H1 (cell line): ENCODE results near the gene ARNT2. TPM values are rescaled to one million over a fixed set of nuclear protein-coding genes. Genes with fewer than 3 reads are reported as not detected.

Experiments
- CTCF ChIA-PET: fragments of 300-600 bp; sonication (Branson Sonifier 250); formaldehyde crosslinking; loops from one replicate; lab custom pipeline; 2021; ENCODE audit not compliant: partially characterized antibody; lab: Charles Lee
- POLR2A ChIA-PET: fragments of 300-600 bp; sonication (Branson Sonifier 250); formaldehyde crosslinking; loops from one replicate; lab custom pipeline; 2021; ENCODE audit warnings: inconsistent platforms; ENCODE audit not compliant: partially characterized antibody; lab: Charles Lee
- DNase-seq, 2 experiments: peaks; one replicate each; pipeline versions ENCODE4 v3.0.0 to v3.0.0-alpha.2; 2010 to 2022; ENCODE audit warnings: low spot score in 2 of 2, low read depth in 1 of 2, mixed read lengths in 1 of 2
- FAIRE-seq: peaks from 2 replicates; lab custom pipeline; 2011; peaks lifted over from hg19 to GRCh38; lab: Jason Lieb, UNC
- H2AFZ ChIP-seq: 2 replicates; pipeline ENCODE4 v1.8.1; 2012; ENCODE audit warnings: low read length, inconsistent platforms
- H2AK5ac ChIP-seq: 2 replicates; pipeline ENCODE4 v1.6.1; 2013; ENCODE audit warnings: low read depth, low read length
- H2BK120ac ChIP-seq: replicated peaks from 2 replicates; pipeline ENCODE3; 2013; ENCODE audit warnings: low read depth, low read length, inconsistent platforms
- H2BK12ac ChIP-seq: 2 replicates; pipeline ENCODE4 v1.6.1; 2013; ENCODE audit warnings: low read depth, low read length
- H2BK15ac ChIP-seq: 2 replicates; pipeline ENCODE4 v1.6.1; 2013; ENCODE audit warnings: low read length
- H2BK20ac ChIP-seq: 2 replicates; pipeline ENCODE4 v1.6.1; 2013; ENCODE audit warnings: low read length
- H2BK5ac ChIP-seq: 2 replicates; pipeline ENCODE4 v1.6.1; 2013; ENCODE audit warnings: low read depth, low read length
- H3K14ac ChIP-seq: 2 replicates; pipeline ENCODE4 v1.6.1; 2013; ENCODE audit warnings: inconsistent platforms; ENCODE audit not compliant: insufficient read length
- H3K18ac ChIP-seq: 2 replicates; pipeline ENCODE4 v1.6.1; 2013; ENCODE audit warnings: low read length; ENCODE audit errors: extremely low read depth
- H3K23ac ChIP-seq: 2 replicates; pipeline ENCODE4 v1.6.1; 2013; ENCODE audit warnings: inconsistent platforms; ENCODE audit not compliant: insufficient read length
- H3K23me2 ChIP-seq: 2 replicates; pipeline ENCODE4 v1.6.1; 2013; ENCODE audit warnings: low read depth, low read length
- H3K27ac ChIP-seq: 2 replicates; pipeline ENCODE4 v1.6.1; 2011; ENCODE audit warnings: low read depth, low read length, inconsistent platforms
- H3K27me3 ChIP-seq, 4 experiments: replicated peaks in 1 of 4; 1 replicate in 1 of 4; 2 replicates in 3 of 4; pipeline versions ENCODE4 v1.6.1 to v1.8.1; 2011 to 2013; ENCODE audit warnings: low read length in 3 of 4, mild to moderate bottlenecking in 3 of 4, inconsistent platforms in 2 of 4, mixed read lengths in 2 of 4, moderate library complexity in 1 of 4; ENCODE audit not compliant: control insufficient read depth in 3 of 4, insufficient read depth in 3 of 4; ENCODE audit errors: extremely low read depth in 1 of 4
- H3K36me3 ChIP-seq, 4 experiments: 2 replicates each; pipeline versions ENCODE4 v1.6.1 to v1.8.1; 2011 to 2013; ENCODE audit warnings: mild to moderate bottlenecking in 4 of 4, low read length in 3 of 4, moderate library complexity in 2 of 4, control low read depth in 1 of 4, inconsistent platforms in 1 of 4; ENCODE audit not compliant: insufficient read depth in 4 of 4, control insufficient read depth in 2 of 4
- H3K4ac ChIP-seq: replicated peaks from 2 replicates; pipeline ENCODE3; 2013; ENCODE audit warnings: low read length, low read depth, mixed read lengths, inconsistent platforms; ENCODE audit not compliant: insufficient read length
- H3K4me1 ChIP-seq, 4 experiments: replicated peaks in 1 of 4; 1 replicate in 1 of 4; 2 replicates in 3 of 4; pipeline versions ENCODE4 v1.6.1 to v1.8.1; 2011 to 2013; ENCODE audit warnings: low read length in 3 of 4, inconsistent platforms in 2 of 4, mixed read lengths in 1 of 4; ENCODE audit not compliant: insufficient read depth in 4 of 4, control insufficient read depth in 3 of 4
- H3K4me2 ChIP-seq, 2 experiments: 2 replicates each; pipeline versions ENCODE4 v1.6.1 to v1.8.1; 2011 to 2013; ENCODE audit warnings: low read depth in 2 of 2, low read length in 2 of 2, control low read depth in 1 of 2, inconsistent platforms in 1 of 2, mild to moderate bottlenecking in 1 of 2; ENCODE audit not compliant: insufficient read depth in 1 of 2
- H3K4me3 ChIP-seq, 4 experiments: fragments of 200-600, 300-600 bp in 1 of 4; sonication (generic), shearing (Covaris generic), sonication (Bioruptor Twin) in 1 of 4; 2 replicates each; pipeline versions ENCODE4 v1.5.1 to v1.8.1; 2011 to 2016; ENCODE audit warnings: low read length in 4 of 4, low read depth in 3 of 4, control low read depth in 2 of 4, inconsistent platforms in 2 of 4, mild to moderate bottlenecking in 2 of 4, mixed read lengths in 1 of 4, moderate library complexity in 1 of 4; ENCODE audit not compliant: insufficient read depth in 2 of 4; ENCODE audit errors: extremely low read depth in 1 of 4
- H3K56ac ChIP-seq: replicated peaks from 2 replicates; pipeline ENCODE3; 2013; ENCODE audit warnings: low read depth, mild to moderate bottlenecking, mixed read lengths, low read length, inconsistent platforms; ENCODE audit not compliant: insufficient read length
- H3K79me1 ChIP-seq: 2 replicates; pipeline ENCODE4 v1.6.1; 2013; ENCODE audit warnings: low read depth, low read length, control low read depth
- H3K79me2 ChIP-seq, 2 experiments: 2 replicates each; pipeline versions ENCODE4 v1.6.1 to v1.8.1; 2012 to 2013; ENCODE audit warnings: low read length in 2 of 2, mild to moderate bottlenecking in 2 of 2, inconsistent platforms in 1 of 2; ENCODE audit not compliant: insufficient read depth in 2 of 2, control insufficient read depth in 1 of 2
- H3K9ac ChIP-seq, 4 experiments: replicated peaks in 1 of 4; 1 replicate in 1 of 4; 2 replicates in 3 of 4; pipeline versions ENCODE4 v1.6.1 to v1.8.1; 2011 to 2013; ENCODE audit warnings: low read depth in 3 of 4, low read length in 3 of 4, control low read depth in 2 of 4, mild to moderate bottlenecking in 2 of 4, moderate library complexity in 2 of 4, inconsistent platforms in 1 of 4; ENCODE audit errors: extremely low read depth in 1 of 4
- H3K9me3 ChIP-seq, 2 experiments: 2 replicates each; pipeline versions ENCODE4 v1.6.1 to v1.8.1; 2012 to 2013; ENCODE audit warnings: mild to moderate bottlenecking in 2 of 2, moderate library complexity in 2 of 2, control low read depth in 1 of 2, inconsistent platforms in 1 of 2, low read depth in 1 of 2, low read length in 1 of 2, mixed read lengths in 1 of 2; ENCODE audit not compliant: insufficient read depth in 2 of 2
- H4K20me1 ChIP-seq, 2 experiments: replicated peaks in 1 of 2; 2 replicates each; pipeline versions ENCODE3 to v1.8.1; 2011 to 2013; ENCODE audit warnings: inconsistent platforms in 2 of 2, low read length in 2 of 2, mild to moderate bottlenecking in 1 of 2; ENCODE audit not compliant: insufficient read depth in 2 of 2, control insufficient read depth in 1 of 2
- H4K5ac ChIP-seq: 2 replicates; pipeline ENCODE4 v1.6.1; 2013; ENCODE audit warnings: low read length, low read depth, mixed read lengths, inconsistent platforms; ENCODE audit not compliant: insufficient read length
- H4K8ac ChIP-seq: 2 replicates; pipeline ENCODE4 v1.8.0; 2013; ENCODE audit warnings: mild to moderate bottlenecking, moderate library complexity, low read length, inconsistent platforms; ENCODE audit not compliant: insufficient read depth; ENCODE audit errors: extremely low read depth
- H4K91ac ChIP-seq: replicated peaks from 2 replicates; pipeline ENCODE3; 2013; ENCODE audit warnings: low read length, mixed read lengths, inconsistent platforms; ENCODE audit not compliant: insufficient read length
- ASH2L ChIP-seq: fragments of 200-600, 300-600 bp; sonication (generic); IDR thresholded peaks from one replicate; pipeline ENCODE4 v1.7.1; 2017; ENCODE audit warnings: low read length
- BACH1 ChIP-seq: IDR thresholded peaks from 2 replicates; pipeline ENCODE4 v1.6.1; 2012; ENCODE audit warnings: low read length, improper control_type of control experiment
- CBX8 ChIP-seq: fragments of 300-800, 300-1000 bp; sonication (generic); IDR thresholded peaks from 2 replicates; pipeline ENCODE4 v1.7.1; 2016; ENCODE audit warnings: low read depth, low read length, borderline replicate concordance
- EGR1 ChIP-seq: IDR thresholded peaks from 2 replicates; pipeline ENCODE4 v1.6.1; 2011; ENCODE audit warnings: low read depth, low read length, borderline replicate concordance
- KDM4A ChIP-seq: IDR thresholded peaks from one replicate; pipeline ENCODE4 v1.7.1; 2012; ENCODE audit warnings: low read depth, mild to moderate bottlenecking, moderate library complexity, low read length, inconsistent platforms; ENCODE audit not compliant: severe bottlenecking
- POLR2A ChIP-seq, 2 experiments: IDR thresholded peaks; 1 replicate in 1 of 2; 2 replicates in 1 of 2; pipeline ENCODE4 v1.6.1; 2011; ENCODE audit warnings: low read depth in 2 of 2, low read length in 2 of 2, mild to moderate bottlenecking in 2 of 2; ENCODE audit errors: control extremely low read depth in 1 of 2
- RFX5 ChIP-seq: IDR thresholded peaks from 2 replicates; pipeline ENCODE4 v1.6.1; 2011; ENCODE audit warnings: low read depth, low read length, improper control_type of control experiment, borderline replicate concordance
- SP4 ChIP-seq: IDR thresholded peaks from 2 replicates; pipeline ENCODE4 v1.6.1; 2012; ENCODE audit warnings: low read length, inconsistent platforms
- SUZ12 ChIP-seq: fragments of 200-600 bp; sonication (generic); IDR thresholded peaks from 2 replicates; pipeline ENCODE4 v1.6.1; 2012; ENCODE audit warnings: mild to moderate bottlenecking, inconsistent platforms, low read length, moderate library complexity, mixed read lengths
- TAF1 ChIP-seq: IDR thresholded peaks from 2 replicates; pipeline ENCODE4 v1.6.1; 2011; ENCODE audit warnings: mild to moderate bottlenecking, low read depth, low read length
- TAF7 ChIP-seq: optimal IDR thresholded peaks from 2 replicates; pipeline ENCODE3; 2011; ENCODE audit warnings: low read depth, mild to moderate bottlenecking, inconsistent platforms, low read length, moderate library complexity, borderline replicate concordance
- ZNF274 ChIP-seq: IDR thresholded peaks from 2 replicates; pipeline ENCODE4 v1.7.0; 2012; ENCODE audit warnings: low read length, borderline replicate concordance; ENCODE audit errors: extremely low read depth
- WGBS, 2 experiments: shearing (Covaris generic) in 1 of 2; methylation state at CpG; one replicate each; pipeline versions ENCODE4 v1.1.6 to v1.1.7; 2013 to 2015; ENCODE audit warnings: low lambda C conversion rate in 2 of 2, mixed read lengths in 2 of 2, inconsistent platforms in 1 of 2, low coverage in 1 of 2, missing lambda C conversion rate in 1 of 2; ENCODE audit not compliant: insufficient replicate concordance in 2 of 2, insufficient coverage in 1 of 2, insufficient read length in 1 of 2; ENCODE audit errors: extremely low coverage in 1 of 2, missing lambda C conversion rate in 1 of 2; 5-methylcytosine and 5-hydroxymethylcytosine counted together
- polyA plus RNA-seq, 7 experiments: library from polyadenylated mRNA; depleted of rRNA in 3 of 7; stranded (reverse) in 5 of 7; unstranded in 2 of 7; fragments of >200 nt in 5 of 7; fragments of 200-250 nt in 2 of 7; gene quantifications; 1 replicate in 5 of 7; 2 replicates in 1 of 7; 4 replicates in 1 of 7; pipeline versions ENCODE4 v1.2.1 to v1.2.3, GENCODE V29; 2011 to 2013; ENCODE audit warnings: missing spikeins in 2 of 7, mixed read lengths in 2 of 7
- total RNA-seq: library from RNA; stranded (reverse); fragmentation: NEBNext Ultra II Directional; extraction: Animal tissue kit (Norgen Biotek cat#: 25700); gene quantifications from 2 replicates; pipeline ENCODE4 v1.2.1, GENCODE V29; 2021
- TF ChIP-seq, protein P1 (sequence below): IDR thresholded peaks from 2 replicates; pipeline ENCODE4 v1.6.1; 2012; ENCODE audit warnings: low read length, inconsistent platforms

The ARNT2 gene
- total and polyA plus RNA-seq, 2 of the 8 experiments (the other 6 are each of a cell fraction or from before 2014, with no cell fraction given): 9.5 to 14.6 TPM

DNA sequence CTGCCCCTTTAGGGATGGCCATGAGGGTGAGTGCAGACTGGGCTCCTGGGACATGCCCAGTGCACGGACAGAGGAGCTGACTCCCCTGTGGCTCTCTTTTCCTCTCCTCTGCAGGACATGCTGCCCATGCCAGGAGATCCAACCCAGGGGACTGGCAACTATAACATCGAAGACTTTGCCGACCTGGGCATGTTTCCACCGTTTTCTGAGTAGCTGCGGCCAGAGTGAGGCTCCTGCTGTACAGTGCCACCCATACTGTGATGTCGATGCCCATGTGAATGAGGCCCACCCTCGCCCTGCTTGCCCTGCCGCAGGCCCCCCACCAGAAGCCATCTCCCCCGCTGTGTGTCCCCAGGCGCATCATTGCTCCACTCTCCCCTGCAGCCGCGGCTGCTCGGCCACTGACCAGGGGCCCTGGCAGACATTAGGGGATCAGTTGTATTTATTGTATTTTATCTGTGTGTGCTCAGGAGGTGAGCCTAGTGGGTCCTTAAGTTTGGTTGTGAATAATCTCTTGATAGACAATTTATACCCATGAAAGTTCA is 189.4 kb downstream of the ARNT2 start:
- no peaks in the 10 kb centered on the region for H3K79me2 ChIP-seq
- H4K20me1 ChIP-seq: no peaks in the 10 kb centered on the region
- no peaks in the 10 kb centered on the region for H3K36me3 ChIP-seq
- no peak overlapping the region for H3K56ac ChIP-seq
- H3K4ac ChIP-seq: no peak overlapping the region
- H3K23ac ChIP-seq: no peak overlapping the region
- H3K4me3 ChIP-seq: no peak overlapping the region
- no peak overlapping the region for H2AK5ac ChIP-seq
- no peak overlapping the region for H2BK12ac ChIP-seq
- DNase-seq: no peak
- no peak overlapping the region for H2BK15ac ChIP-seq
- no peak overlapping the region for H2BK5ac ChIP-seq
- H4K5ac ChIP-seq: no peak overlapping the region
- no peaks in the 10 kb centered on the region for H3K9me3 ChIP-seq
- no peak for FAIRE-seq
- H3K79me1 ChIP-seq: no peaks in the 10 kb centered on the region
- H3K4me2 ChIP-seq: no peak overlapping the region
- H3K23me2 ChIP-seq: no peaks in the 10 kb centered on the region
- ChIA-PET CTCF (interaction anchor here (1.0 to 3.6 kb wide), 3 partner anchors 11 to 186 kb away, joined by 4 to 13 read pairs (median 6); partner anchors contain the start of gene CEMIP), POLR2A (interaction anchor here (0.6 kb wide), 1 partner anchor 470 kb away, joined by 3 read pairs; no protein-coding TSS in a partner anchor)
- H2AFZ ChIP-seq: no peak overlapping the region
- no peaks in the 10 kb centered on the region for H3K27me3 ChIP-seq
- H2BK120ac ChIP-seq: no peak overlapping the region
- H3K9ac ChIP-seq: no peak overlapping the region
- H3K14ac ChIP-seq: no peak overlapping the region
- H3K27ac ChIP-seq: no peak overlapping the region
- WGBS, 2 experiments: 93% methylated on average over 13 of the region's 13 CpGs; no CpG with 5 or more reads in 1 of the 2 experiments
- H3K4me1 ChIP-seq: no peaks in the 10 kb centered on the region; a peak in 1 of 7 replicates
- H4K8ac ChIP-seq: no peak overlapping the region
- no peak overlapping the region for H4K91ac ChIP-seq
- H3K18ac ChIP-seq: no peak overlapping the region
- no peak overlapping the region for H2BK20ac ChIP-seq
- no peak for TF ChIP-seq CBX8
- no peak for TF ChIP-seq SP4
- TF ChIP-seq, protein P1, sequence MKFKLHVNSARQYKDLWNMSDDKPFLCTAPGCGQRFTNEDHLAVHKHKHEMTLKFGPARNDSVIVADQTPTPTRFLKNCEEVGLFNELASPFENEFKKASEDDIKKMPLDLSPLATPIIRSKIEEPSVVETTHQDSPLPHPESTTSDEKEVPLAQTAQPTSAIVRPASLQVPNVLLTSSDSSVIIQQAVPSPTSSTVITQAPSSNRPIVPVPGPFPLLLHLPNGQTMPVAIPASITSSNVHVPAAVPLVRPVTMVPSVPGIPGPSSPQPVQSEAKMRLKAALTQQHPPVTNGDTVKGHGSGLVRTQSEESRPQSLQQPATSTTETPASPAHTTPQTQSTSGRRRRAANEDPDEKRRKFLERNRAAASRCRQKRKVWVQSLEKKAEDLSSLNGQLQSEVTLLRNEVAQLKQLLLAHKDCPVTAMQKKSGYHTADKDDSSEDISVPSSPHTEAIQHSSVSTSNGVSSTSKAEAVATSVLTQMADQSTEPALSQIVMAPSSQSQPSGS: no peak
- TF ChIP-seq TAF1: no peak
- no peak for TF ChIP-seq ASH2L
- TF ChIP-seq ZNF274: no peak
- TF ChIP-seq RFX5: no peak
- no peak for TF ChIP-seq BACH1
- TF ChIP-seq KDM4A: no peak
- TF ChIP-seq POLR2A (IDR thresholded peaks at IDR 0.05; ENCODE audit: control extremely low read depth in 1 of 2, low read depth in 2 of 2, low read length in 2 of 2): no peak
- TF ChIP-seq EGR1: no peak
- TF ChIP-seq SUZ12: no peak
- no peak for TF ChIP-seq TAF7
